ENCODE measurements around the gene TGFB2.

The TGFB2 gene

DNA sequence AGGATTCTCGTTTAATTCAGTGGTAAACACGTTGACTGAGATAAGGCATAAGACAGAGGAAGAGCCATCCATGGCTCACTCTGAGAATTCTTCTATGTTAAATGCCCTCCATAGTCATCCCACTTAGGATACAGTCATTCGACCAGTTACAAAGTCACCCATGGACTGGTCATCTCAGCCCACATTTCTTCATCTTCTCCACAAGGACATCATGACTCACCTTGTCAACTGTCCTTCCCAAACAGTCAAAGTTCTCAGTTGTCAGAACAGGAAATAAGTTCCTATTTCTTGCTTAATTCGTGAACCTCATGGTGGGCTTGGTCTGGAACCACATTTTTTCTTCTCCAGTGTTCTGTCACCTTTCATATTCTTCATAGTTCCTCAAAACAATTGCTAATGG, 133.2 kb downstream of the TGFB2 start:
- Histone ChIP-seq H3K27ac (replicated peaks) (no peak overlapping the region), H3K4me3 (replicated peaks; ENCODE audit: insufficient read depth, low read length) (no peak overlapping the region), H3K27me3 (ENCODE audit: insufficient read depth, poor library complexity, severe bottlenecking) (no peaks in the 10 kb centered on the region)
- DNase-seq (ENCODE audit: low read depth in 1 of 2, low spot score in 1 of 2): no peak
- TF ChIP-seq GABPA (IDR thresholded peaks at IDR 0.05; ENCODE audit: low read depth) (no peak), CTCF (IDR thresholded peaks at IDR 0.05; ENCODE audit: insufficient read depth, low read length) (no peak), REST (IDR thresholded peaks at IDR 0.05; ENCODE audit: insufficient replicate concordance, low read depth) (no peak), POLR2AphosphoS5 (IDR thresholded peaks at IDR 0.05; ENCODE audit: low read depth) (no peak), SPI1 (IDR thresholded peaks at IDR 0.05; ENCODE audit: borderline replicate concordance, low read depth) (no peak)

DNA sequence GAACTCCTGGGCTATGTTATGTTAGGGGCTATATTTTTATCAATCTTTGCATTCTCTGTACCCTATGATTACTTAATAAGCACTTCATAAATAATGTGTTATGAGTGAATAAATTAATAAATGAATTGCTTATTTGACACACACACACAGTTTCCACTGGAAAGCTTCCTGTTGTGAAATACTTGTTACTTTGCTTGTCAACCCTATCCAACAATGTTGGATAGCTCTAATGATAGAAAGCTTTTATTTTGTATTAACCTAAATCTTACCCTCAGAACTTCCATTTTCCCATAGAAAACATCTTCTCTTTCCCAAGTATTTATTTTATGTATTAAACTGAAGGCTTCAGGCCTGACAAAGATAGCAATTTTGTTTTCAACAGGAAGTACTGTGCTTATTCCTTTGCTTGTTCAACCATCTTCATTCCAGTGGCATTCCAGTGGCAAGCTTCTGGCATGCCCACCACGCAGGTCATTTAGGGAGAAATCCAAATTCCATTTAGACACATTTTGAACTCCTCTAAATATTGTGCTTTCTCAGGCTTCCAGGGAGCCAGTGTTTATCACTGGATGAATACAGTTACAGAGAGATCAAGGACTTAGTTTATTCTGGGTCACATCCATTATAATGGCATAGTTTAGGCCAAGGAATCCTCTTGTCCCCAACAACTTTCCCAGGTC, 134.4 kb downstream of the TGFB2 start:
- DNase-seq (ENCODE audit: low read depth in 1 of 2, low spot score in 1 of 2): no peak
- H3K27me3 ChIP-seq (ENCODE audit: insufficient read depth, poor library complexity, severe bottlenecking): no peaks in the 10 kb centered on the region
- H3K4me3 ChIP-seq (replicated peaks; ENCODE audit: insufficient read depth, low read length): no peak overlapping the region
- no peak for TF ChIP-seq POLR2AphosphoS5 (IDR thresholded peaks at IDR 0.05; ENCODE audit: low read depth)
- TF ChIP-seq SPI1 (IDR thresholded peaks at IDR 0.05; ENCODE audit: borderline replicate concordance, low read depth): no peak
- no peak for TF ChIP-seq CTCF (IDR thresholded peaks at IDR 0.05; ENCODE audit: insufficient read depth, low read length)
- TF ChIP-seq REST (IDR thresholded peaks at IDR 0.05; ENCODE audit: insufficient replicate concordance, low read depth): no peak
- TF ChIP-seq GABPA (IDR thresholded peaks at IDR 0.05; ENCODE audit: low read depth): no peak
- no peak overlapping the region for H3K27ac ChIP-seq (replicated peaks)

GRCh38 chr1:218480137-218480536, 135.0 kb downstream of the TGFB2 start:
- Histone ChIP-seq H3K27me3 (ENCODE audit: insufficient read depth, poor library complexity, severe bottlenecking) (no peaks in the 10 kb centered on the region), H3K27ac (replicated peaks) (no peak overlapping the region), H3K4me3 (replicated peaks; ENCODE audit: insufficient read depth, low read length) (no peak overlapping the region)
- DNase-seq (ENCODE audit: low read depth in 1 of 2, low spot score in 1 of 2): no peak
- TF ChIP-seq GABPA (IDR thresholded peaks at IDR 0.05; ENCODE audit: low read depth): no peak
- TF ChIP-seq POLR2AphosphoS5 (IDR thresholded peaks at IDR 0.05; ENCODE audit: low read depth): no peak
- no peak for TF ChIP-seq SPI1 (IDR thresholded peaks at IDR 0.05; ENCODE audit: borderline replicate concordance, low read depth)
- no peak for TF ChIP-seq CTCF (IDR thresholded peaks at IDR 0.05; ENCODE audit: insufficient read depth, low read length)
- TF ChIP-seq REST (IDR thresholded peaks at IDR 0.05; ENCODE audit: insufficient replicate concordance, low read depth): no peak
